Mesenteric fat pad (tissue), 1 donor: ENCODE results near the gene CXCR3. TPM values are rescaled to one million over a fixed set of nuclear protein-coding genes. Genes with fewer than 3 reads are reported as not detected.

Source experiments
- DNase-seq: peaks from one replicate; pipeline ENCODE4 v3.0.0-alpha.2; 2020; ENCODE audit warnings: low spot score
- total RNA-seq: library from RNA; stranded (reverse); fragmentation: NEBNext Ultra II Directional; extraction: Animal tissue kit (Norgen Biotek cat#: 25700); gene quantifications from one replicate; pipeline ENCODE4 v1.2.1, GENCODE V29; 2021
- donor health status: DM: yes; HTN: yes; CAD: no.

The CXCR3 gene
- total RNA-seq, 1 donor from 2014 or later = 0.22 TPM

- DNase-seq = no peak
Measured at GRCh38 chrX:71637253-71637618, 18.9 kb upstream of the CXCR3 start.

GRCh38 chrX:71636438-71637252, 18.3 kb upstream of the CXCR3 start:
- DNase-seq = no peak

GRCh38 chrX:71634366-71634765, 16.1 kb upstream of the CXCR3 start:
- DNase-seq = no peak

GRCh38 chrX:71632923-71633657, 14.8 kb upstream of the CXCR3 start:
- no peak for DNase-seq

- no peak for DNase-seq
Measured at GRCh38 chrX:71629467-71629866, 11.2 kb upstream of the CXCR3 start.

GRCh38 chrX:71627588-71628404, 9.5 kb upstream of the CXCR3 start:
- peak; percentile 55 for DNase-seq

GRCh38 chrX:71626576-71626975, 8.3 kb upstream of the CXCR3 start:
- peak; percentile 67 for DNase-seq

- no peak for DNase-seq
Measured at GRCh38 chrX:71625471-71625870, 7.2 kb upstream of the CXCR3 start.

- DNase-seq = peak; percentile 59
Measured at GRCh38 chrX:71623714-71624113, 5.4 kb upstream of the CXCR3 start.

GRCh38 chrX:71622576-71623450, 4.5 kb upstream of the CXCR3 start:
- DNase-seq = peak; percentile 75

- no peak for DNase-seq
Measured at GRCh38 chrX:71622032-71622575, 3.8 kb upstream of the CXCR3 start.

GRCh38 chrX:71621603-71622002, 3.3 kb upstream of the CXCR3 start:
- no peak for DNase-seq

GRCh38 chrX:71619986-71620385, 1.7 kb upstream of the CXCR3 start:
- no peak for DNase-seq

- no peak for DNase-seq
Measured at GRCh38 chrX:71619193-71619592, 882 bp upstream of the CXCR3 start.

- no peak for DNase-seq
Measured at GRCh38 chrX:71618787-71619186, 476 bp upstream of the CXCR3 start.

GRCh38 chrX:71617742-71618141, 569 bp downstream of the CXCR3 start:
- no peak for DNase-seq

GRCh38 chrX:71616672-71617529, 1.4 kb downstream of the CXCR3 start:
- DNase-seq = no peak

GRCh38 chrX:71615954-71616353, 2.4 kb downstream of the CXCR3 start:
- DNase-seq = no peak

GRCh38 chrX:71615056-71615455, 3.3 kb downstream of the CXCR3 start:
- no peak for DNase-seq

- DNase-seq = no peak
Measured at GRCh38 chrX:71612256-71612655, 6.1 kb downstream of the CXCR3 start.
